ENCODE results near the gene JADE2. TPM values are rescaled to one million over a fixed set of nuclear protein-coding genes. Genes with fewer than 3 reads are reported as not detected.
"Not testable (repeated sequence)": the region's sequence is repeated elsewhere in the genome, so short reads cannot be mapped to it uniquely, and the experiment has no call there.

Gene JADE2
- total RNA-seq, 6 donors from 2014 or later: 51.5 to 102 (median 69.5) TPM

DNA sequence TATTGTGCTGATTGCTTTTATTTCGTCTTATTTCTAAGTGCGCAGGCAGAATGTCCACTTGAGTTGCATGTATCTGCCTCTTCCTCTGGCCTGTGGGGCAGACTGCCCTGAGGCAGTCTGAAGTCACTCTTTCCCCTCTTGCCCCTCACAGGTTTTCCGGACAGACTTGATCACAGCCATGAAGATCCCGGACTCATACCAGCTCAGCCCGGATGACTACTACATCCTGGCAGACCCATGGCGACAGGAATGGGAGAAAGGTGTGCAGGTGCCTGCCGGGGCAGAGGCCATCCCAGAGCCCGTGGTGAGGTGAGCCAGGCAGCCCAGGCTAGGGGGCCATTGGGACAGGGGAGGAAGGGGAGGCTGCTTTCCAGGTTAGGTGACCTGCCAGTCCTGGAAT is 26.4 kb downstream of the JADE2 start:
- H3K36me3 ChIP-seq: peaks cover 0 to 62% (median 27%) of the 10 kb centered on the region in 4 donors
- no peak overlapping the region for H3K4me3 ChIP-seq
- ATAC-seq (ENCODE audit: low FRiP score in 2 of 2) (no peak), DNase-seq (no peak)
- 93 to 97% methylated on average over 4 to 8 of the region's 8 CpGs for WGBS, 2 donors
- peaks cover 42 to 66% (median 54%) of the 10 kb centered on the region in 4 donors for H3K4me1 ChIP-seq
- H3K9me3 ChIP-seq: no peaks in the 10 kb centered on the region
- H3K27ac ChIP-seq: peak overlapping the region; percentile 6 to 73 (median 25)
- no peaks in the 10 kb centered on the region for H3K27me3 ChIP-seq
- TF ChIP-seq, protein P1, sequence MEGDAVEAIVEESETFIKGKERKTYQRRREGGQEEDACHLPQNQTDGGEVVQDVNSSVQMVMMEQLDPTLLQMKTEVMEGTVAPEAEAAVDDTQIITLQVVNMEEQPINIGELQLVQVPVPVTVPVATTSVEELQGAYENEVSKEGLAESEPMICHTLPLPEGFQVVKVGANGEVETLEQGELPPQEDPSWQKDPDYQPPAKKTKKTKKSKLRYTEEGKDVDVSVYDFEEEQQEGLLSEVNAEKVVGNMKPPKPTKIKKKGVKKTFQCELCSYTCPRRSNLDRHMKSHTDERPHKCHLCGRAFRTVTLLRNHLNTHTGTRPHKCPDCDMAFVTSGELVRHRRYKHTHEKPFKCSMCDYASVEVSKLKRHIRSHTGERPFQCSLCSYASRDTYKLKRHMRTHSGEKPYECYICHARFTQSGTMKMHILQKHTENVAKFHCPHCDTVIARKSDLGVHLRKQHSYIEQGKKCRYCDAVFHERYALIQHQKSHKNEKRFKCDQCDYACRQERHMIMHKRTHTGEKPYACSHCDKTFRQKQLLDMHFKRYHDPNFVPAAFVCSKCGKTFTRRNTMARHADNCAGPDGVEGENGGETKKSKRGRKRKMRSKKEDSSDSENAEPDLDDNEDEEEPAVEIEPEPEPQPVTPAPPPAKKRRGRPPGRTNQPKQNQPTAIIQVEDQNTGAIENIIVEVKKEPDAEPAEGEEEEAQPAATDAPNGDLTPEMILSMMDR (IDR thresholded peaks at IDR 0.05): no peak
- TF ChIP-seq POLR2AphosphoS5 (IDR thresholded peaks at IDR 0.05) (no peak), EP300 (IDR thresholded peaks at IDR 0.05) (no peak), POLR2A (IDR thresholded peaks at IDR 0.05) (no peak)

DNA sequence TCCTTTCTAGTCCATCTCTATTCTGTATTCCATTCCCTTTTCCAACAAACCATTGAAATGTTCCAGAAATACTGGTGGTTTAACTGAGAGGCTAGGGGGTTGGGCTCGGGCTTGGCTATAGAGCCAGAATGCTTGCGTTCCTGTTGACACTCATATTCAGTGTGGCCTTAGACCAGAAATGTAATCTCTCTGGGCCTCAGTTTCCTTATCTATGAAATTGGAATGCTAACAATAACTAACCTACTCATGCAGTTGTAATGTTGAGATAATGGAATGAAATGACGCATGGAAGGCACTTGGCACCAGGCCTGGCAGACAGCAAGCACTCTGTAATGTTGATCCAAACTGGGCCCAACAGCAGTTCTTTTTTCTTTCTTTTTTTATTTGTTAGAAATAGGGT is 26.8 kb downstream of the JADE2 start:
- Histone ChIP-seq H3K9me3 (no peaks in the 10 kb centered on the region), H3K4me3 (no peak overlapping the region), H3K27me3 (no peaks in the 10 kb centered on the region), H3K36me3 (peaks cover 0 to 62% (median 25%) of the 10 kb centered on the region in 4 donors), H3K4me1 (peaks cover 39 to 64% (median 50%) of the 10 kb centered on the region in 4 donors), H3K27ac (peak overlapping the region in 3 of 4 donors; percentile 20 to 73 (median 30))
- ATAC-seq (ENCODE audit: low FRiP score in 2 of 2): peak in 1 of 2 donors; percentile 77
- TF ChIP-seq POLR2AphosphoS5 (IDR thresholded peaks at IDR 0.05) (peak in 1 of 2 donors; percentile 16), POLR2A (IDR thresholded peaks at IDR 0.05) (no peak)
- 76 to 80% methylated on average over 3 of the region's 3 CpGs for WGBS, 2 donors
- no peak for DNase-seq

DNA sequence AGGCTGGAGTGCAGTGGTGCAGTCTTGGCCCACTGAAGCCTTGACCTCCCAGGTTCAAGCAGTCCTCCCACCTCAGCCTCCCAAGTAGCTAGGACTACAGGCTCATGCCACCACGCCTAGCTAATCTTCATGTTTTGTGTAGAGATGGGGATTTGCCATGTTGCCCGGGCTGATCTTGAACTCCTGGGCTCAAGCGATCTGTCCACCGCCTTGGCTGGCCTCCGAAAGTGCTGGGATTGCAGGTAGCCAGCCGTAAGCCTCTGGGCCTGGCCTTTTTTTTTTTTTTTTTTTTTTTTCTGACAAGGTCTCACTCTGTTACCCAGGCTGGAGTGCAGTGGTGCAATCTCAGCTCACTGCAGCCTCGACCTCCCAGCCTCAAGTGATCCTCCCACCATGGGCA is 27.2 kb downstream of the JADE2 start:
- Histone ChIP-seq H3K36me3 (peaks cover 0 to 61% (median 24%) of the 10 kb centered on the region in 4 donors), H3K4me1 (peaks cover 35 to 60% (median 47%) of the 10 kb centered on the region in 4 donors), H3K27ac (peak overlapping the region in 2 of 4 donors; percentile 86 to 92)
- not testable (repeated sequence) for H3K4me3 ChIP-seq, H3K27me3 ChIP-seq, H3K9me3 ChIP-seq, DNase-seq
- ATAC-seq (ENCODE audit: low FRiP score in 2 of 2): peak in 1 of 2 donors; percentile 1
- WGBS, 2 donors: 86 to 88% methylated on average over 7 of the region's 7 CpGs

DNA sequence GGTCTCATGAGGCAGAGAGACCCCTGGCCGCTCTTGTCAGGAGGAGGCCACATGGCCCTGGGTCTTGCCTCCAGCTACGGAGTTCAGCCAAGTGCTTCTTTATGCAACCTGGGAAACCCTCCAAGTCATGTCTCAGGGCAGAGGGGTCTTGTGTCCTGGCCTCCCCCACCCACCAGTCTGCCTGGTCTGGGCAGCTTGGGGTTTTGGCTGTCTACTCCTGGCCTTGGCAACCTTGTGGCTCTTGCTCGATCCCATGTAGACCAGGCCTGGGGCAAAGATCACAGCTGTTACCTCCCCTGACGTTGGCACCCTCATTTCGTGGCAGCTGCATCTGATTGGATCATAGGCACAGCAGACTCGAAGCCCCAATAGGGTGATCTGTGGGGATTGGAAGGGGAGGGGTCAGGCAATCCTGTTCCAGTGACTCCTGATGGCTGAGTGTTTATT is 28.4 kb downstream of the JADE2 start:
- ATAC-seq (ENCODE audit: low FRiP score in 2 of 2): no peak
- DNase-seq: no peak
- H3K27me3 ChIP-seq: no peaks in the 10 kb centered on the region
- 85 to 100% methylated on average over 1 to 6 of the region's 6 CpGs for WGBS, 2 donors
- H3K27ac ChIP-seq: peak overlapping the region; percentile 76 to 92 (median 82)
- TF ChIP-seq, protein P1 (IDR thresholded peaks at IDR 0.05): no peak
- no peak for TF ChIP-seq EP300 (IDR thresholded peaks at IDR 0.05)
- no peak for TF ChIP-seq POLR2A (IDR thresholded peaks at IDR 0.05)
- TF ChIP-seq POLR2AphosphoS5 (IDR thresholded peaks at IDR 0.05): no peak
- peaks cover 0 to 55% (median 21%) of the 10 kb centered on the region in 4 donors for H3K36me3 ChIP-seq
- H3K4me3 ChIP-seq: no peak overlapping the region
- peaks cover 30 to 56% (median 42%) of the 10 kb centered on the region in 4 donors for H3K4me1 ChIP-seq
- H3K9me3 ChIP-seq: no peaks in the 10 kb centered on the region

DNA sequence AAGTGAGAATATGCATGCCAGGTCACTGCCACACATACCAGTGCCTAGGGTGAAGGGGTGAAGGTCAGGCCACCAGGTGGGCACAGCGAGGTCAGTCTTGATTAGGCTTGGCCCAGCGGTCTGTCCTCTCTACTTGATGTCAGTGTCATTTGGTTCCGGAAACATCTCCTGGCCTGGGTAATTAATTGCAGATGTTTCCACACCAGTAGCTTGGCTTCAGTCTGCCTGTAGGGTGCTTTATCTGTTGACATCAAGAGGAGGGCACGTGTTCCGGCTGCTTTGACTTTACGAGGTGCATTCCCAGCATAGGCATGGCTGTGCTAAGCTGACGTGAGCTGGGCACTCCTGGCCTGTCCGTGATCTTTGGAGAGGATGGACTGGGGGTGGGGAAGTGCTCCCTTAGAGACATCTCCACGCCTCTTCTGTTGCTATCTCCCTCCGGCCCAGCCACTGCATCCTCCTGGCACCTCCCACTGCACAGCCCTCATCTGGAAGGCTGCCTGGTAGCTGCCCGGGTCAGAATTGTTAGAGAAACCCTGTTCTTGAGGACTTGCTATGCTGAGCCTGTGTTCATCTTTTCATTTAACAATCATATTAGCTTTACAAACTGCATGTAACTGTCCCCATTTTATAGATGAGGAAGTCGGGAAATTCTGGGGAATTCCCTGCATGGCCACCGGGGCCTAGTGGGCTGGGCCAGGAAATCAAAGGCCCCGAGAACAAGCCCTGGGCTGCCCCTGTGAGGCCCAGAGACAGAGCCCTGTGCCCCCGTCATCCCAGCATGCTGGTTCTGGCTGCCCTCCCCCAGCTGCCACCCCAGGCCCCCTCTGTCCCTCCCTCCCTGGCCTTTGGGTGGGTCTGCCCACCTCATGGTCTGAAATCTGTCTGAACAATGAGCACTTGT is 29.1 kb downstream of the JADE2 start:
- Histone ChIP-seq H3K27ac (peak overlapping the region; percentile 76 to 92 (median 82)), H3K27me3 (no peaks in the 10 kb centered on the region), H3K4me3 (no peak overlapping the region), H3K9me3 (no peaks in the 10 kb centered on the region), H3K4me1 (peaks cover 30 to 56% (median 42%) of the 10 kb centered on the region in 4 donors), H3K36me3 (peaks cover 0 to 54% (median 24%) of the 10 kb centered on the region in 4 donors)
- ATAC-seq (ENCODE audit: low FRiP score in 2 of 2) (peak; percentile 56 to 60), DNase-seq (peak in 1 of 2 donors; percentile 62)
- TF ChIP-seq, protein P1 (IDR thresholded peaks at IDR 0.05): peak in 1 of 6 experiments; percentile 40
- TF ChIP-seq EP300 (IDR thresholded peaks at IDR 0.05) (peak in 1 of 4 donors; percentile 75), POLR2A (IDR thresholded peaks at IDR 0.05) (no peak), POLR2AphosphoS5 (IDR thresholded peaks at IDR 0.05) (peak; percentile 22 to 76)
- 31 to 33% methylated on average over 11 to 15 of the region's 15 CpGs for WGBS, 2 donors

Measured in upper lobe of left lung (tissue), 6 donors.